C4-2B (cell line): ENCODE results near the gene CRP.

Experiments
- H3K27ac ChIP-seq: fragments of 450-650 bp; 2 replicates; pipeline ENCODE4 v1.5.1; 2017
- CTCF ChIP-seq: fragments of 450-650 bp; conservative IDR thresholded peaks from 2 replicates; pipeline ENCODE4 v1.5.1; 2017; ENCODE audit warnings: mild to moderate bottlenecking
- ZFX ChIP-seq: fragments of 450-650 bp; IDR thresholded peaks from 2 replicates; pipeline ENCODE4 v1.6.1; 2017

Gene CRP

GRCh38 chr1:159715855-159716254 is 1.5 kb upstream of the CRP start:
- no peak overlapping the region for H3K27ac ChIP-seq

GRCh38 chr1:159712080-159712479 is 2.3 kb downstream of the CRP start:
- TF ChIP-seq ZFX, result no peak
- TF ChIP-seq CTCF, result no peak
- H3K27ac ChIP-seq, result no peak overlapping the region

More at GRCh38 chr1:159715855-159716254, 1.5 kb upstream of the CRP start:
- TF ChIP-seq CTCF (no peak), ZFX (no peak)

GRCh38 chr1:159707472-159708260 is 6.7 kb downstream of the CRP start:
- TF ChIP-seq ZFX (no peak), CTCF (no peak)
- H3K27ac ChIP-seq, result no peak overlapping the region

GRCh38 chr1:159705904-159706256 is 8.5 kb downstream of the CRP start:
- no peak overlapping the region for H3K27ac ChIP-seq
- TF ChIP-seq ZFX (no peak), CTCF (no peak)

GRCh38 chr1:159705251-159705903 is 9.0 kb downstream of the CRP start:
- no peak overlapping the region for H3K27ac ChIP-seq
- no peak for TF ChIP-seq ZFX
- no peak for TF ChIP-seq CTCF

GRCh38 chr1:159704481-159704880 is 9.9 kb downstream of the CRP start:
- no peak overlapping the region for H3K27ac ChIP-seq
- TF ChIP-seq CTCF (no peak), ZFX (no peak)

- H3K27ac ChIP-seq, result no peak overlapping the region
- no peak for TF ChIP-seq ZFX
- no peak; the same call in 1 of the 2 replicates for TF ChIP-seq CTCF
Measured at GRCh38 chr1:159700312-159700711, 14.1 kb downstream of the CRP start.
